Measurements from ENCODE around the gene DNAJC4. TPM values are rescaled to one million over a fixed set of nuclear protein-coding genes. Genes with fewer than 3 reads are reported as not detected.
A peak's percentile ranks its signal among the peaks of the same experiment; 100 is the strongest.

The DNAJC4 gene
- total and polyA plus RNA-seq, 2 experiments from 2014 or later: 11.0 to 34.7 TPM

- TF ChIP-seq EZH2 (IDR thresholded peaks at IDR 0.05; ENCODE audit: insufficient read depth, poor library complexity, severe bottlenecking): no peak
- TF ChIP-seq EZH2phosphoT487 (IDR thresholded peaks at IDR 0.05; ENCODE audit: insufficient read depth, low read depth): no peak
- H3K27ac ChIP-seq: no peak overlapping the region
- H2AFZ ChIP-seq: no peak overlapping the region
- 82 to 84% methylated on average over 8 of the region's 8 CpGs for WGBS, 2 experiments (ENCODE audit: low coverage in 1 of 2, low lambda C conversion rate in 2 of 2, missing lambda C conversion rate in 2 of 2)
- in situ Hi-C loops (cut with MboI): no loop called here
- no peak overlapping the region for H3K9ac ChIP-seq
- H3K9me2 ChIP-seq (ENCODE audit: insufficient read depth): no peaks in the 10 kb centered on the region
- DNase-seq: no peak
- no peaks in the 10 kb centered on the region for H3K27me3 ChIP-seq (replicated peaks; ENCODE audit: insufficient read depth)
- no peaks in the 10 kb centered on the region for H3K9me3 ChIP-seq (ENCODE audit: low read depth)
- no peaks in the 10 kb centered on the region for H4K20me1 ChIP-seq (ENCODE audit: insufficient read depth)
- H3K79me2 ChIP-seq (ENCODE audit: insufficient read depth): peaks cover 39% of the 10 kb centered on the region
- no peak overlapping the region for H3K4me2 ChIP-seq (ENCODE audit: unreplicated experiment)
- peaks cover 25% of the 10 kb centered on the region for H3F3A ChIP-seq (ENCODE audit: insufficient read depth)
- H3K4me1 ChIP-seq (ENCODE audit: insufficient read depth): peaks cover 16% of the 10 kb centered on the region
- H3K36me3 ChIP-seq (ENCODE audit: low read depth): 0 out of 2 replicates have a peak, but pooled peaks cover 8% of the 10 kb centered on the region
- no peak overlapping the region for H3K4me3 ChIP-seq
Measured at GRCh38 chr11:64278576-64279190, 48.3 kb downstream of the DNAJC4 start.

- H3K79me2 ChIP-seq (ENCODE audit: insufficient read depth): peaks cover 34% of the 10 kb centered on the region
- no peaks in the 10 kb centered on the region for H4K20me1 ChIP-seq (ENCODE audit: insufficient read depth)
- H3K4me3 ChIP-seq: no peak overlapping the region
- in situ Hi-C loops (cut with MboI): no loop called here
- H3K27ac ChIP-seq: no peak overlapping the region
- H2AFZ ChIP-seq: no peak overlapping the region
- no peaks in the 10 kb centered on the region for H3K9me3 ChIP-seq (ENCODE audit: low read depth)
- peaks cover 5% of the 10 kb centered on the region for H3K4me1 ChIP-seq (ENCODE audit: insufficient read depth)
- no peak for TF ChIP-seq EZH2phosphoT487 (IDR thresholded peaks at IDR 0.05; ENCODE audit: insufficient read depth, low read depth)
- no peak for TF ChIP-seq EZH2 (IDR thresholded peaks at IDR 0.05; ENCODE audit: insufficient read depth, poor library complexity, severe bottlenecking)
- no peak overlapping the region for H3K9ac ChIP-seq
- H3F3A ChIP-seq (ENCODE audit: insufficient read depth): peaks cover 9% of the 10 kb centered on the region
- no peak for DNase-seq
- H3K27me3 ChIP-seq (replicated peaks; ENCODE audit: insufficient read depth): no peaks in the 10 kb centered on the region
- H3K9me2 ChIP-seq (ENCODE audit: insufficient read depth): no peaks in the 10 kb centered on the region
- WGBS, 2 experiments (ENCODE audit: low coverage in 1 of 2, low lambda C conversion rate in 2 of 2, missing lambda C conversion rate in 2 of 2): 93 to 95% methylated on average over 21 to 22 of the region's 22 CpGs
- H3K4me2 ChIP-seq (ENCODE audit: unreplicated experiment): no peak overlapping the region
- 0 out of 2 replicates have a peak, but pooled peaks cover 8% of the 10 kb centered on the region for H3K36me3 ChIP-seq (ENCODE audit: low read depth)
Measured at GRCh38 chr11:64281957-64282770, 51.8 kb downstream of the DNAJC4 start.

GRCh38 chr11:64283092-64283491 lies 52.7 kb downstream of the DNAJC4 start:
- no peaks in the 10 kb centered on the region for H4K20me1 ChIP-seq (ENCODE audit: insufficient read depth)
- no peak overlapping the region for H2AFZ ChIP-seq
- no peak for TF ChIP-seq EZH2phosphoT487 (IDR thresholded peaks at IDR 0.05; ENCODE audit: insufficient read depth, low read depth)
- no peak for TF ChIP-seq EZH2 (IDR thresholded peaks at IDR 0.05; ENCODE audit: insufficient read depth, poor library complexity, severe bottlenecking)
- H3K9me3 ChIP-seq (ENCODE audit: low read depth): no peaks in the 10 kb centered on the region
- H3K27ac ChIP-seq: no peak overlapping the region
- peaks cover 39% of the 10 kb centered on the region for H3K79me2 ChIP-seq (ENCODE audit: insufficient read depth)
- no peaks in the 10 kb centered on the region for H3K4me1 ChIP-seq (ENCODE audit: insufficient read depth)
- no peak overlapping the region for H3K4me2 ChIP-seq (ENCODE audit: unreplicated experiment)
- peak overlapping the region; percentile 88; the same call in 1 of the 2 replicates for H3K4me3 ChIP-seq
- 97 to 98% methylated on average over 3 of the region's 3 CpGs for WGBS, 2 experiments (ENCODE audit: low coverage in 1 of 2, low lambda C conversion rate in 2 of 2, missing lambda C conversion rate in 2 of 2)
- in situ Hi-C loops (cut with MboI): no loop called here
- DNase-seq: no peak
- 0 out of 2 replicates have a peak, but pooled peaks cover 5% of the 10 kb centered on the region for H3K36me3 ChIP-seq (ENCODE audit: low read depth)
- H3K9ac ChIP-seq: peak overlapping the region; percentile 92
- H3F3A ChIP-seq (ENCODE audit: insufficient read depth): no peaks in the 10 kb centered on the region; the same call in 1 of the 2 replicates
- H3K9me2 ChIP-seq (ENCODE audit: insufficient read depth): no peaks in the 10 kb centered on the region
- H3K27me3 ChIP-seq (replicated peaks; ENCODE audit: insufficient read depth): no peaks in the 10 kb centered on the region

Other genes starting within 250 kb of the DNAJC4 start
- gene OTUB1, start 244.1 kb upstream of the DNAJC4 start, total RNA-seq (2014; rRNA removed; shearing (Covaris generic)): 35.5 and 48.3 TPM in 2 replicates
- 123 and 130 TPM in 2 replicates for gene OTUB1, start 244.1 kb upstream of the DNAJC4 start, polyA plus RNA-seq (2016; fragmentation: Nextera tagmentation; extraction: Ambion mirVana)
- 0.22 TPM in 1 of 2 replicates, not detected in the other for gene FLRT1, start 194.6 kb upstream of the DNAJC4 start, total RNA-seq (2014; rRNA removed; shearing (Covaris generic))
- 0.09 TPM in 1 of 2 replicates, not detected in the other for gene FLRT1, start 194.6 kb upstream of the DNAJC4 start, polyA plus RNA-seq (2016; fragmentation: Nextera tagmentation; extraction: Ambion mirVana)
- gene MACROD1, start 64.4 kb upstream of the DNAJC4 start, total RNA-seq (2014; rRNA removed; shearing (Covaris generic)): 21.0 and 403 TPM in 2 replicates
- gene MACROD1, start 64.4 kb upstream of the DNAJC4 start, polyA plus RNA-seq (2016; fragmentation: Nextera tagmentation; extraction: Ambion mirVana): 18.6 and 21.2 TPM in 2 replicates
- 115 and 123 TPM in 2 replicates for gene STIP1, start 44.4 kb upstream of the DNAJC4 start, total RNA-seq (2014; rRNA removed; shearing (Covaris generic))
- 128 and 132 TPM in 2 replicates for gene STIP1, start 44.4 kb upstream of the DNAJC4 start, polyA plus RNA-seq (2016; fragmentation: Nextera tagmentation; extraction: Ambion mirVana)
- gene FERMT3, start 23.8 kb upstream of the DNAJC4 start, total RNA-seq (2014; rRNA removed; shearing (Covaris generic)): 0.51 and 3.9 TPM in 2 replicates
- 1.5 and 2.5 TPM in 2 replicates for gene FERMT3, start 23.8 kb upstream of the DNAJC4 start, polyA plus RNA-seq (2016; fragmentation: Nextera tagmentation; extraction: Ambion mirVana)
- 53.7 and 66.0 TPM in 2 replicates for gene TRPT1, start 4.4 kb upstream of the DNAJC4 start, total RNA-seq (2014; rRNA removed; shearing (Covaris generic))
- 50.7 and 54.7 TPM in 2 replicates for gene TRPT1, start 4.4 kb upstream of the DNAJC4 start, polyA plus RNA-seq (2016; fragmentation: Nextera tagmentation; extraction: Ambion mirVana)
- gene NUDT22, start 4.3 kb upstream of the DNAJC4 start, total RNA-seq (2014; rRNA removed; shearing (Covaris generic)): 75.9 and 97.9 TPM in 2 replicates
- gene NUDT22, start 4.3 kb upstream of the DNAJC4 start, polyA plus RNA-seq (2016; fragmentation: Nextera tagmentation; extraction: Ambion mirVana): 74.5 and 78.9 TPM in 2 replicates
- 17.7 and 27.8 TPM in 2 replicates for gene VEGFB, start 4.0 kb downstream of the DNAJC4 start, total RNA-seq (2014; rRNA removed; shearing (Covaris generic))
- gene VEGFB, start 4.0 kb downstream of the DNAJC4 start, polyA plus RNA-seq (2016; fragmentation: Nextera tagmentation; extraction: Ambion mirVana): 21.6 and 22.6 TPM in 2 replicates
- gene FKBP2, start 10.5 kb downstream of the DNAJC4 start, total RNA-seq (2014; rRNA removed; shearing (Covaris generic)): 40.7 and 54.4 TPM in 2 replicates
- 185 and 188 TPM in 2 replicates for gene FKBP2, start 10.5 kb downstream of the DNAJC4 start, polyA plus RNA-seq (2016; fragmentation: Nextera tagmentation; extraction: Ambion mirVana)
- gene PPP1R14B, start 16.4 kb downstream of the DNAJC4 start, total RNA-seq (2014; rRNA removed; shearing (Covaris generic)): 231 and 239 TPM in 2 replicates
- gene PPP1R14B, start 16.4 kb downstream of the DNAJC4 start, polyA plus RNA-seq (2016; fragmentation: Nextera tagmentation; extraction: Ambion mirVana): 115 and 150 TPM in 2 replicates
- 32.7 and 41.7 TPM in 2 replicates for gene PLCB3, start 21.0 kb downstream of the DNAJC4 start, total RNA-seq (2014; rRNA removed; shearing (Covaris generic))
- 6.5 and 7.5 TPM in 2 replicates for gene PLCB3, start 21.0 kb downstream of the DNAJC4 start, polyA plus RNA-seq (2016; fragmentation: Nextera tagmentation; extraction: Ambion mirVana)
- 94.8 and 170 TPM in 2 replicates for gene BAD, start 54.1 kb downstream of the DNAJC4 start, total RNA-seq (2014; rRNA removed; shearing (Covaris generic))
- gene BAD, start 54.1 kb downstream of the DNAJC4 start, polyA plus RNA-seq (2016; fragmentation: Nextera tagmentation; extraction: Ambion mirVana): 146 and 159 TPM in 2 replicates
- 20.9 and 37.6 TPM in 2 replicates for gene GPR137, start 55.3 kb downstream of the DNAJC4 start, total RNA-seq (2014; rRNA removed; shearing (Covaris generic))
- 35.7 and 37.0 TPM in 2 replicates for gene GPR137, start 55.3 kb downstream of the DNAJC4 start, polyA plus RNA-seq (2016; fragmentation: Nextera tagmentation; extraction: Ambion mirVana)
- not detected in 2 replicates for gene KCNK4, start 60.8 kb downstream of the DNAJC4 start, total RNA-seq (2014; rRNA removed; shearing (Covaris generic))
- gene KCNK4, start 60.8 kb downstream of the DNAJC4 start, polyA plus RNA-seq (2016; fragmentation: Nextera tagmentation; extraction: Ambion mirVana): 0.13 TPM in 1 of 2 replicates, not detected in the other
- not detected in 2 replicates for gene CATSPERZ, start 69.8 kb downstream of the DNAJC4 start, total RNA-seq (2014; rRNA removed; shearing (Covaris generic))
- gene CATSPERZ, start 69.8 kb downstream of the DNAJC4 start, polyA plus RNA-seq (2016; fragmentation: Nextera tagmentation; extraction: Ambion mirVana): not detected in 2 replicates
- gene ESRRA, start 75.0 kb downstream of the DNAJC4 start, total RNA-seq (2014; rRNA removed; shearing (Covaris generic)): 38.6 and 41.9 TPM in 2 replicates
- 17.2 and 18.1 TPM in 2 replicates for gene ESRRA, start 75.0 kb downstream of the DNAJC4 start, polyA plus RNA-seq (2016; fragmentation: Nextera tagmentation; extraction: Ambion mirVana)
- gene TRMT112, start 87.0 kb downstream of the DNAJC4 start, total RNA-seq (2014; rRNA removed; shearing (Covaris generic)): 161 and 183 TPM in 2 replicates
- gene TRMT112, start 87.0 kb downstream of the DNAJC4 start, polyA plus RNA-seq (2016; fragmentation: Nextera tagmentation; extraction: Ambion mirVana): 269 and 282 TPM in 2 replicates
- 243 and 260 TPM in 2 replicates for gene PRDX5, start 87.6 kb downstream of the DNAJC4 start, total RNA-seq (2014; rRNA removed; shearing (Covaris generic))
- gene PRDX5, start 87.6 kb downstream of the DNAJC4 start, polyA plus RNA-seq (2016; fragmentation: Nextera tagmentation; extraction: Ambion mirVana): 436 and 451 TPM in 2 replicates
- 1.8 TPM in 2 replicates for gene CCDC88B, start 109.7 kb downstream of the DNAJC4 start, total RNA-seq (2014; rRNA removed; shearing (Covaris generic))
- 2.6 and 3.1 TPM in 2 replicates for gene CCDC88B, start 109.7 kb downstream of the DNAJC4 start, polyA plus RNA-seq (2016; fragmentation: Nextera tagmentation; extraction: Ambion mirVana)
- gene RPS6KA4, start 128.6 kb downstream of the DNAJC4 start, total RNA-seq (2014; rRNA removed; shearing (Covaris generic)): 61.0 and 81.8 TPM in 2 replicates
- 12.2 and 13.6 TPM in 2 replicates for gene RPS6KA4, start 128.6 kb downstream of the DNAJC4 start, polyA plus RNA-seq (2016; fragmentation: Nextera tagmentation; extraction: Ambion mirVana)